Mucosa of descending colon (tissue), 3 donors: Measurements from ENCODE around the gene ADAM12. TPM values are rescaled to one million over a fixed set of nuclear protein-coding genes. Genes with fewer than 3 reads are reported as not detected.
"Not testable (repeated sequence)": the region's sequence is repeated elsewhere in the genome, so short reads cannot be mapped to it uniquely, and the experiment has no call there.

ENCODE experiments used
- ATAC-seq: fragments of 200-7000 bp; cut with Tn5 transposase; one replicate; pipeline ENCODE4 v1.9.1; 2020; ENCODE audit warnings: mild to moderate bottlenecking, moderate library complexity
- DNase-seq, 3 donors: peaks; one replicate each; pipeline ENCODE4 v3.0.0-alpha.2; 2020
- H3K36me3 ChIP-seq: fragments of 200-600 bp; one replicate; pipeline ENCODE4 v1.8.0; 2021; ENCODE audit warnings: low read depth, mild to moderate bottlenecking
- H3K4me1 ChIP-seq: fragments of 200-600 bp; one replicate; pipeline ENCODE4 v1.8.0; 2021; ENCODE audit warnings: low read depth, mild to moderate bottlenecking
- H3K4me3 ChIP-seq: fragments of 200-600 bp; one replicate; pipeline ENCODE4 v1.8.0; 2021; ENCODE audit warnings: mild to moderate bottlenecking
- H3K9me3 ChIP-seq: fragments of 200-600 bp; one replicate; pipeline ENCODE4 v1.8.0; 2021; ENCODE audit warnings: mild to moderate bottlenecking
- intact Hi-C, 2 donors: fragments of 100-400 bp; cut with DNase I in 1 of 2; cut with micrococcal nuclease in 1 of 2; formaldehyde crosslinking; loops; one replicate each; pipeline versions ENCODE4 v1.11.0 to v1.11.1; 2022; cut with DNase I, micrococcal nuclease
- total RNA-seq, 3 donors: library from RNA; stranded (reverse); fragmentation: NEBNext Ultra II Directional in 2 of 3; extraction: Animal tissue kit (Norgen Biotek cat#: 25700) in 2 of 3; gene quantifications; one replicate each; pipeline versions ENCODE4 v1.2.1 to v1.2.4, GENCODE V29; 2021 to 2023
- TF ChIP-seq, protein P1 (sequence below): fragments of 200-600 bp; IDR thresholded peaks from one replicate; pipeline ENCODE4 v1.8.0; 2022; ENCODE audit warnings: antibody characterized with exemption, mild to moderate bottlenecking
- donor health status: DM: no; HTN: no; CAD: no; lungs with moderate emphysema.
- donor health status: DM: no; HTN: no; CAD: no.
- donor health status: DM: no; HTN: yes; CAD: no.

Gene ADAM12
- total RNA-seq, 3 donors from 2014 or later = 0.20 to 0.89 (median 0.66) TPM

DNA sequence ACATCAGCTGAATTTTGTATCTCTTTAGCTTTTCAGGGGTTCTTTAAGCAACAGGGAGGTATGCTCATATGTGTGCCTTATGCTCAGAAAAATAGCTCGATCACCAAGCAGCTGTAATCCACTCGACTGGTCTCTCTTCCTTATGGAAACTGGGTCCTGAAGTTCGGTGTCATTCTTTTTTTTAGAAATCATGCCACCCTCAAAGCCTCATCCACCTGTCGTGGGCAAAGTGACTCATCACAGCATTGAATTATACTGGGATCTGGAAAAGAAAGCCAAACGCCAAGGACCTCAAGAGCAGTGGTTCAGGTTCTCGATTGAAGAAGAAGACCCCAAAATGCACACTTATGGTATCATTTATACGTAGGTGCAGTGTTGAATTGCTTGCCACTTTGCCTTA lies 408.3 kb downstream of the ADAM12 start:
- no peak for ATAC-seq
- intact Hi-C loops = loop anchor here in 1 of 2 donors (5.0 kb wide), 1 partner anchor 522 kb away; no protein-coding TSS in a partner anchor
- DNase-seq = no peak
- no peaks in the 10 kb centered on the region for H3K36me3 ChIP-seq
- no peak overlapping the region for H3K4me3 ChIP-seq
- TF ChIP-seq, protein P1, sequence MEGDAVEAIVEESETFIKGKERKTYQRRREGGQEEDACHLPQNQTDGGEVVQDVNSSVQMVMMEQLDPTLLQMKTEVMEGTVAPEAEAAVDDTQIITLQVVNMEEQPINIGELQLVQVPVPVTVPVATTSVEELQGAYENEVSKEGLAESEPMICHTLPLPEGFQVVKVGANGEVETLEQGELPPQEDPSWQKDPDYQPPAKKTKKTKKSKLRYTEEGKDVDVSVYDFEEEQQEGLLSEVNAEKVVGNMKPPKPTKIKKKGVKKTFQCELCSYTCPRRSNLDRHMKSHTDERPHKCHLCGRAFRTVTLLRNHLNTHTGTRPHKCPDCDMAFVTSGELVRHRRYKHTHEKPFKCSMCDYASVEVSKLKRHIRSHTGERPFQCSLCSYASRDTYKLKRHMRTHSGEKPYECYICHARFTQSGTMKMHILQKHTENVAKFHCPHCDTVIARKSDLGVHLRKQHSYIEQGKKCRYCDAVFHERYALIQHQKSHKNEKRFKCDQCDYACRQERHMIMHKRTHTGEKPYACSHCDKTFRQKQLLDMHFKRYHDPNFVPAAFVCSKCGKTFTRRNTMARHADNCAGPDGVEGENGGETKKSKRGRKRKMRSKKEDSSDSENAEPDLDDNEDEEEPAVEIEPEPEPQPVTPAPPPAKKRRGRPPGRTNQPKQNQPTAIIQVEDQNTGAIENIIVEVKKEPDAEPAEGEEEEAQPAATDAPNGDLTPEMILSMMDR = no peak
- H3K4me1 ChIP-seq = no peaks in the 10 kb centered on the region
- no peaks in the 10 kb centered on the region for H3K9me3 ChIP-seq

DNA sequence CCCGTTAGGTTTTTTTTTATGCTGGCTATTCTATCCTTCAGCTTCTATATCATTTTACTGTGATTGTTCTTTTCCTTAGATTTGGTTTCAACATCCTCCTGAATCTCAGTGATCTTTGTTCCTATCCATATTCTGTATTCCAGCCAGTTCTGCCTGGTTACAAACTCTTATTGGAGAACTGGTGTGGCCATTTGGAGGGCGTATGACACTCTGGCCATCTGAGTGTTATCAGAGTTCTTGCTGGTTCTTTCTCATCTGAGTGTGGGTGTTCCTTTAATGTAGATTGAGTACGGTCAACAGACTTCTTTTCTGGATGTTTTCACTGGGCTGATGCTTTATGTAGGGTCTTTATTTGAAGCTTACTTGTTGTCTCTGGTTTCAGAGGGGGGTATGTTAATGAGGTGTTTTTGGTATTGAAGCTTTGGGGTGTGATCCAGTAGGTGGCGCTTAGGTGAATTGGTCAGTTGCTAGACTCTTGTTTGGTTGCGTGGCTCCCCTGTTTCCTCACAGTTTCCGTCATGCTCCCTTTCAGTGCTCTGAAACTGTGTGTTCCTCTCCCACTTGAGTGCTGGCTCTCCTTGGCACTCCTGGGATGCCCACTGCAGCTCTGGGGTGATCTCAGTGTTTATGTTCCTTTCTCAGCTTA lies 411.2 kb downstream of the ADAM12 start:
- Histone ChIP-seq H3K9me3 (no peaks in the 10 kb centered on the region), H3K36me3 (no peaks in the 10 kb centered on the region), H3K4me1 (no peaks in the 10 kb centered on the region), H3K4me3 (no peak overlapping the region)
- no peak for ATAC-seq
- intact Hi-C loops = no loop called here
- DNase-seq = no peak
- TF ChIP-seq, protein P1 = no peak

DNA sequence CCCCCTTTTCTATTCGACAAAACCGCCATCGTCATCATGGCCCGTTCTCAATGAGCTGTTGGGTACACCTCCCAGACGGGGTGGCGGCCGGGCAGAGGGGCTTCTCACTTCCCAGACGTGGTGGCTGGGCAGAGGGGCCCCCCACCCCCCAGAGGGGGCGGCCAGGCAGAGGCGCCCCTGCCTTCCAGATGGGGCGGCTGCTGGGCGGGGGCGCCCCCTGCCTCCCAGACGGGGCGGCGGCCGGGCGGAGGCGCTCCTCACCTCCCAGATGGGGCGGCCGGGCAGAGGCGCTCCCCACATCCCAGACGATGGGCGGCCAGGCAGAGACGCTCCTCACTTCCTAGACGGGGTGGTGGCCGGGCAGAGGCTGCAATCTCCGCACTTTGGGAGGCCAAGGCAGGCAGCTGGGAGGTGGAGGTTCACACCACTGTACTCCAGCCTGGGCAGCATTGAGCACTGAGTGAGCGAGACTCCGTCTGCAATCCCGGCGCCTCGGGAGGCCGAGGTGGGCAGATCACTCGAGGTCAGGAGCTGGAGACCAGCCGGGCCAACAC lies 418.1 kb downstream of the ADAM12 start:
- H3K9me3 ChIP-seq, H3K4me3 ChIP-seq, H3K4me1 ChIP-seq, DNase-seq, ATAC-seq, intact Hi-C loops, H3K36me3 ChIP-seq: not testable (repeated sequence)

DNA sequence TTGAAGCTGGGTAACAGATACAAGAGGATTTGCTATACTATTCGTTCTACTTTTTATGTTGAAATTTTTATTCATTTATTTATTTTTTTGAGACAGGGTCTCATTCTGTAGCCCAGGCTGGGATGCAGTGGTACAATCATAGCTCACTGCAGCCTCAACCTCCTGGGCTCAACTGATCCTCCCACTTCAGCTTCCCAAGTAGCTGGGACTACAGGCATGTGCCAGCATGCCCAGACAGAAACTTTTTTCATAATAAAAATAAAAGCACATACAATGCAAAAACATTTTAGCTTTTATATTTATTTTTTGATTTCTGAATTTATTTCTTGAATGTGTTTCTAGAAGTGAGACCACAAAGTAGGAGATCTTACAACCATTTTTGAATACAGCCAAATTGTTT lies 420.7 kb downstream of the ADAM12 start:
- TF ChIP-seq, protein P1 = no peak
- no peak for DNase-seq
- Histone ChIP-seq H3K4me1 (no peaks in the 10 kb centered on the region), H3K4me3 (no peak overlapping the region), H3K9me3 (peaks cover 3% of the 10 kb centered on the region), H3K36me3 (no peaks in the 10 kb centered on the region)
- no peak for ATAC-seq
- intact Hi-C loops = no loop called here

DNA sequence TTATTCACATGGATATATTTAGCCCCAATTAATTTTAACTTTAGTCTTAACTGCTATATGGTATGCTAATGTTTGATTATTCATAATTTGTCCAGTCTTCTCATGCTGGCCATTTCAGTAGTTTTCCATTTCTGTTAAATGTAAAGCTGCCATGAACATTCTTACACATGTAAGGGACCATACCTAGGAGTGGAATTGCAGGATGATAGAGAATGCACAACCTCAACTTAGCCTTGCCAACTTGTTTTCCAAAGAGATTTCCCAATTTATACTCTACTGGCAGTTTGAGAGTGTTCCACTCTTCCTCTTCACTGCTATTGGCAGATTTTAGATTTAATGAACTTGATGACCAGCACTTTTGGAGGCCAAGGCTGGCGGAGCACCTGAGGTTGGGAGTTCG lies 423.7 kb downstream of the ADAM12 start:
- TF ChIP-seq, protein P1 = no peak
- no peak for ATAC-seq
- DNase-seq = no peak
- Histone ChIP-seq H3K4me1 (no peaks in the 10 kb centered on the region), H3K4me3 (no peak overlapping the region), H3K9me3 (no peaks in the 10 kb centered on the region), H3K36me3 (no peaks in the 10 kb centered on the region)
- intact Hi-C loops = no loop called here
